HepG2 (cell line): ENCODE measurements around the gene ZNF740. TPM values are rescaled to one million over a fixed set of nuclear protein-coding genes. Genes with fewer than 3 reads are reported as not detected.
A peak's percentile ranks its signal among the peaks of the same experiment; 100 is the strongest.

Experiments
- ARID5B ChIP-seq: IDR thresholded peaks from 2 replicates; pipeline ENCODE4 v1.4.0; 2020; ENCODE audit warnings: mild to moderate bottlenecking, missing genetic modification reagents
- CBX1 ChIP-seq: IDR thresholded peaks from one replicate; pipeline ENCODE4 v1.6.1; 2016; ENCODE audit warnings: antibody characterized with exemption, low read depth
- ELK4 ChIP-seq: sonication (generic); formaldehyde crosslinking; IDR thresholded peaks from 2 replicates; pipeline ENCODE4 v1.9.0; 2021; ENCODE audit warnings: missing genetic modification reagents, borderline replicate concordance
- NRL ChIP-seq: sonication (generic); formaldehyde crosslinking; IDR thresholded peaks from 2 replicates; pipeline ENCODE4 v1.5.0; 2020; ENCODE audit warnings: missing genetic modification reagents, mild to moderate bottlenecking, moderate library complexity, borderline replicate concordance
- PRDM15 ChIP-seq: sonication (generic); formaldehyde crosslinking; IDR thresholded peaks from 2 replicates; pipeline ENCODE4 v1.4.0; 2020; ENCODE audit warnings: missing genetic modification reagents
- ZNF354B ChIP-seq: sonication (generic); formaldehyde crosslinking; IDR thresholded peaks from 2 replicates; pipeline ENCODE4 v1.8.0; 2022; ENCODE audit warnings: mild to moderate bottlenecking, missing genetic modification reagents
- ZNF614 ChIP-seq: IDR thresholded peaks from 2 replicates; pipeline ENCODE4 v1.6.1; 2018; ENCODE audit warnings: missing biosample characterization, missing genetic modification reagents, inconsistent platforms, borderline replicate concordance
- ZNF777 ChIP-seq: sonication (generic); formaldehyde crosslinking; IDR thresholded peaks from 2 replicates; pipeline ENCODE4 v1.4.0; 2020; ENCODE audit warnings: missing genetic modification reagents
- polyA plus RNA-seq, 8 experiments: library from polyadenylated mRNA; depleted of rRNA in 3 of 8; stranded (reverse) in 7 of 8; unstranded in 1 of 8; fragments of >200 nt; fragmentation: Illumina TruSeq in 4 of 8; extraction: Trizol in 4 of 8; gene quantifications; 2 replicates each; pipeline versions ENCODE4 v1.2.1 to v1.2.3, GENCODE V29; 2011 to 2016; ENCODE audit warnings: low read depth in 4 of 8, missing spikeins in 1 of 8, mixed read lengths in 1 of 8; ENCODE audit not compliant: insufficient read depth in 1 of 8
- total RNA-seq, 5 experiments: library from RNA; depleted of rRNA; stranded (reverse); fragments of >200 nt; fragmentation: Illumina TruSeq; extraction: Trizol; gene quantifications; 2 replicates each; pipeline ENCODE4 v1.2.3, GENCODE V29; 2016; ENCODE audit warnings: low read depth in 1 of 5

Gene ZNF740
- total and polyA plus RNA-seq, 2 of the 13 experiments (the other 11 are each of a cell fraction or from before 2014, with no cell fraction given), result 16.9 to 19.0 TPM

GRCh38 chr12:53231921-53232645, 51.6 kb downstream of the ZNF740 start, which contains the start of gene RARG (continued):
- TF ChIP-seq PRDM15 (no peak), ZNF614 (CRISPR knock-in tag) (no peak), NRL (CRISPR knock-in tag) (no peak), CBX1 (no peak), ARID5B (no peak), ELK4 (CRISPR knock-in tag) (no peak), ZNF777 (CRISPR knock-in tag) (peak; percentile 49; the same call in 1 of the 2 replicates), ZNF354B (CRISPR knock-in tag) (no peak)
